NT2/D1 (cell line): ENCODE data around the gene PPP1CC.

Experiments
- YY1 ChIP-seq: IDR thresholded peaks from 2 replicates; pipeline ENCODE4 v1.6.1; 2011; ENCODE audit not compliant: insufficient read length, insufficient read depth
- ZNF274 ChIP-seq: IDR thresholded peaks from 2 replicates; pipeline ENCODE4 v1.6.1; 2011; ENCODE audit warnings: mild to moderate bottlenecking, low read depth, low read length

DNA sequence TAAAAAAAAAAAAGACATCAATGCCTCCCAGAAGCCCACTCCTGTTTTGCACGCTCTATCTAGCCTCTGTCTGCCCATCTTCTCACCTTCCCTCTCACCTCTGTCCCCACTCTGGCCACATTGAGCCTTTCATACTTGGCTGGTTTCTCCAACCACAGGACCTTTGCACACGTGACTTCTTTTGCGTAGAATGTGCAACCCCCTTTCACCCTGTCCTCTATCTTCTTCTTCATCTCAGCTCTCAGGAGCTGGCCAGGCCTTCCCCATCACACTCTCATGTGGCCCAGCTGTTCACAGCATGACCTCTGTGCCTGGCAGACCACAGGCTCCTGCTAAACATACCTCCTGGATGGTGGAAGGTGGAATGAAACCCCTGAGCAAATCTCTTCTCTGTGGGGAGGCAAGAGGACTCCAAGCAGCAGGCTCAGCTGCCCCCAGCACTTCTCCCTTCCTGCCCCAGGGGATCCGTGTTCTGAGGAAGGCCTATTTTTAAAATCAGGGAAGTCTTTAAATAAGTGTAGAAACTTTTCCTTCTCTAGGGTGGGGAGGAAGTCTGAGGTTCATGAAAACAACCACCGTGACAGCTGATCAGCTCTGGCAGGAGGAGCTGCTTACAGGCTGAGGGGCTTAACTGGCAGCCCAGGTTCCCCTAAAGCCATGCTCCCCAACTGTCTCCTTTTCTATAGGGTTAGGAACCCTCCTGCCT lies 65.3 kb downstream of the PPP1CC start:
- TF ChIP-seq ZNF274 (no peak), YY1 (no peak)
